DMS153 treated with DMSO at 0.1 percent for 48 hours (cell line): ENCODE results near the gene MZB1.

ENCODE experiments used
- DNase-seq: peaks from one replicate; lab custom pipeline; 2025; ENCODE audit not compliant: unreplicated experiment; lab: John Stamatoyannopoulos, UW

MZB1 gene

GRCh38 chr5:139389701-139390638, at the start of gene MZB1:
MZB1 (minus strand) TSS chr5:139389913; CDS start chr5:139389856, 57 bp downstream.
- no peak for DNase-seq

- DNase-seq, result peak; percentile 51
Measured at GRCh38 chr5:139439013-139439903, 49.5 kb upstream of the MZB1 start, which contains the start of gene DNAJC18. DNAJC18 (minus strand) TSS chr5:139439525; CDS start chr5:139439445, 80 bp downstream.

- DNase-seq, result no peak
Measured at GRCh38 chr5:139438707-139439012, 48.9 kb upstream of the MZB1 start.

GRCh38 chr5:139435676-139436075, 46.0 kb upstream of the MZB1 start:
- no peak for DNase-seq

- DNase-seq, result no peak
Measured at GRCh38 chr5:139431706-139432105, 42.0 kb upstream of the MZB1 start.

- DNase-seq, result no peak
Measured at GRCh38 chr5:139430015-139430414, 40.3 kb upstream of the MZB1 start.

GRCh38 chr5:139426203-139426885, 36.6 kb upstream of the MZB1 start:
- DNase-seq, result no peak

GRCh38 chr5:139425497-139425896, 35.8 kb upstream of the MZB1 start:
- no peak for DNase-seq

- DNase-seq, result peak; percentile 15
Measured at GRCh38 chr5:139422307-139422893, 32.7 kb upstream of the MZB1 start.

GRCh38 chr5:139419226-139420192, 29.8 kb upstream of the MZB1 start:
- no peak for DNase-seq

- DNase-seq, result no peak
Measured at GRCh38 chr5:139418793-139419192, 29.1 kb upstream of the MZB1 start.

- DNase-seq, result no peak
Measured at GRCh38 chr5:139417214-139417613, 27.5 kb upstream of the MZB1 start.

GRCh38 chr5:139416651-139417050, 26.9 kb upstream of the MZB1 start:
- no peak for DNase-seq

GRCh38 chr5:139415869-139416268, 26.2 kb upstream of the MZB1 start:
- DNase-seq, result no peak

- no peak for DNase-seq
Measured at GRCh38 chr5:139415221-139415861, 25.6 kb upstream of the MZB1 start.

- no peak for DNase-seq
Measured at GRCh38 chr5:139414581-139415130, 24.9 kb upstream of the MZB1 start.

GRCh38 chr5:139413963-139414362, 24.2 kb upstream of the MZB1 start:
- DNase-seq, result no peak

- no peak for DNase-seq
Measured at GRCh38 chr5:139413153-139413552, 23.4 kb upstream of the MZB1 start.
